ENCODE measurements around the gene OR5W2.

The OR5W2 gene

GRCh38 chr11:55914482-55914881, at the start of gene OR5W2:
TSS of gene OR5W2 (minus strand) at chr11:55914582. CDS start at chr11:55914582, 0 bp downstream.
- TF ChIP-seq CTCF (IDR thresholded peaks at IDR 0.05; ENCODE audit: insufficient read depth, low read depth, low read length, missing control alignments): no peak
- DNase-seq (ENCODE audit: low read depth): no peak
- H3K4me3 ChIP-seq (ENCODE audit: low read length): no peak within 1 kb of the TSS

GRCh38 chr11:55956521-55956920, 42.1 kb upstream of the OR5W2 start:
- DNase-seq (ENCODE audit: low read depth): no peak
- TF ChIP-seq CTCF (IDR thresholded peaks at IDR 0.05; ENCODE audit: insufficient read depth, low read depth, low read length, missing control alignments): no peak
- no peak overlapping the region for H3K4me3 ChIP-seq (ENCODE audit: low read length)

DNA sequence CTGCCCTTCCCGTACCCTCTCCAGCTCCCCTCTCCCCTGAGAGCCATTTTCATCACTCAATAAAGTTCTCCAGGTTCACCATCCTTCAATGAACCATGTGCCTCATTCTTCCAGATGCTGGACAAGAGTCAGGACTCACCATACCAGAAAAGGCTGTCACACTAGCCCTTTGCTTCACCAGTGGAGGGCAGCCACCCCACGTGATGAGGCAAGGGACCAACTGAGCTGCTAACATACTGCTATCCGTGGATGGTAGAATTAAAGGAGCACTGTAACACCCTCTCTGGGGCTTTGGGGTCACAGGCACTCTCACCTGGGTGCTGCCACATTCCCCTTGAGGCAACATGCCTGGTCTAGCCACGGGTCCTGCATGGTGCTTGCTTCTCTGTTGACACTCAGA, 34.9 kb upstream of the OR5W2 start:
- no peak for TF ChIP-seq CTCF (IDR thresholded peaks at IDR 0.05; ENCODE audit: insufficient read depth, low read depth, low read length, missing control alignments)
- no peak overlapping the region for H3K4me3 ChIP-seq (ENCODE audit: low read length)
- DNase-seq (ENCODE audit: low read depth): no peak

- H3K4me3 ChIP-seq (ENCODE audit: low read length): no peak overlapping the region
- DNase-seq (ENCODE audit: low read depth): peak; percentile 57
- TF ChIP-seq CTCF (IDR thresholded peaks at IDR 0.05; ENCODE audit: insufficient read depth, low read depth, low read length, missing control alignments): peak; percentile 45
These were observed 28.5 kb upstream of the OR5W2 start for GRCh38 chr11:55942785-55943392.

- TF ChIP-seq CTCF (IDR thresholded peaks at IDR 0.05; ENCODE audit: insufficient read depth, low read depth, low read length, missing control alignments): no peak
- no peak for DNase-seq (ENCODE audit: low read depth)
- H3K4me3 ChIP-seq (ENCODE audit: low read length): no peak within 1 kb of the TSS
These were observed 21.9 kb upstream of the OR5W2 start, which contains the start of gene OR5I1 for GRCh38 chr11:55936300-55936699. TSS of gene OR5I1 (minus strand) at chr11:55936400. CDS start at chr11:55936400, 0 bp downstream.

GRCh38 chr11:55920537-55920936, 6.2 kb upstream of the OR5W2 start:
- H3K4me3 ChIP-seq (ENCODE audit: low read length): no peak overlapping the region
- TF ChIP-seq CTCF (IDR thresholded peaks at IDR 0.05; ENCODE audit: insufficient read depth, low read depth, low read length, missing control alignments): no peak
- no peak for DNase-seq (ENCODE audit: low read depth)

GRCh38 chr11:55902308-55902707, 12.1 kb downstream of the OR5W2 start:
- DNase-seq (ENCODE audit: low read depth): no peak
- H3K4me3 ChIP-seq (ENCODE audit: low read length): no peak overlapping the region
- no peak for TF ChIP-seq CTCF (IDR thresholded peaks at IDR 0.05; ENCODE audit: insufficient read depth, low read depth, low read length, missing control alignments)

Measured in epithelial cell of esophagus (primary cell).